Activated CD4-positive, alpha-beta T cell treated with anti-CD3 and anti-CD28 coated beads for 24 hours (primary cell): ENCODE data around the gene PPBP.

Source experiments
- DNase-seq, 2 donors: peaks; one replicate each; pipeline ENCODE4 v3.0.0-alpha.2; 2020; ENCODE audit warnings: low read depth in 2 of 2

The PPBP gene

GRCh38 chr4:73988061-73988460 lies at the start of gene PPBP:
Gene PPBP (minus strand): TSS chr4:73988190. CDS start chr4:73988103, 87 bp downstream.
- DNase-seq = no peak

GRCh38 chr4:74037076-74037955 lies 49.3 kb upstream of the PPBP start:
- DNase-seq = no peak

GRCh38 chr4:74033739-74034138 lies 45.7 kb upstream of the PPBP start:
- DNase-seq = no peak

GRCh38 chr4:74032064-74032463 lies 44.1 kb upstream of the PPBP start:
- DNase-seq = no peak

- no peak for DNase-seq
Observed at GRCh38 chr4:74031576-74031975, 43.6 kb upstream of the PPBP start.

GRCh38 chr4:74030285-74030684 lies 42.3 kb upstream of the PPBP start:
- no peak for DNase-seq

- DNase-seq = no peak
Observed at GRCh38 chr4:74028504-74028903, 40.5 kb upstream of the PPBP start.

- DNase-seq = no peak
Observed at GRCh38 chr4:74023709-74024108, 35.7 kb upstream of the PPBP start.

GRCh38 chr4:74021601-74022000 lies 33.6 kb upstream of the PPBP start:
- no peak for DNase-seq

GRCh38 chr4:74018771-74019170 lies 30.8 kb upstream of the PPBP start:
- DNase-seq = no peak

- no peak for DNase-seq
Observed at GRCh38 chr4:74018116-74018515, 30.1 kb upstream of the PPBP start.

- no peak for DNase-seq
Observed at GRCh38 chr4:74016068-74016467, 28.1 kb upstream of the PPBP start.

GRCh38 chr4:74015126-74015780 lies 27.3 kb upstream of the PPBP start:
- DNase-seq = no peak

GRCh38 chr4:74014332-74014731 lies 26.3 kb upstream of the PPBP start:
- DNase-seq = no peak

- no peak for DNase-seq
Observed at GRCh38 chr4:74013264-74013663, 25.3 kb upstream of the PPBP start.

GRCh38 chr4:74012130-74012529 lies 24.1 kb upstream of the PPBP start:
- no peak for DNase-seq

- no peak for DNase-seq
Observed at GRCh38 chr4:74009307-74009706, 21.3 kb upstream of the PPBP start.

- no peak for DNase-seq
Observed at GRCh38 chr4:74006009-74006476, 18.1 kb upstream of the PPBP start.

- no peak for DNase-seq
Observed at GRCh38 chr4:74005528-74005927, 17.5 kb upstream of the PPBP start.

- DNase-seq = no peak
Observed at GRCh38 chr4:74004668-74005067, 16.7 kb upstream of the PPBP start.

- DNase-seq = no peak
Observed at GRCh38 chr4:74000301-74000700, 12.3 kb upstream of the PPBP start.

- DNase-seq = no peak
Observed at GRCh38 chr4:73998040-73999011, 10.3 kb upstream of the PPBP start, which contains the start of gene CXCL5. Gene CXCL5 (minus strand): TSS chr4:73998677. CDS start chr4:73998581, 96 bp downstream.
